ENCODE data around the gene NPM1.
"Not testable (repeated sequence)": the region's sequence is repeated elsewhere in the genome, so short reads cannot be mapped to it uniquely, and the experiment has no call there.

The NPM1 gene

DNA sequence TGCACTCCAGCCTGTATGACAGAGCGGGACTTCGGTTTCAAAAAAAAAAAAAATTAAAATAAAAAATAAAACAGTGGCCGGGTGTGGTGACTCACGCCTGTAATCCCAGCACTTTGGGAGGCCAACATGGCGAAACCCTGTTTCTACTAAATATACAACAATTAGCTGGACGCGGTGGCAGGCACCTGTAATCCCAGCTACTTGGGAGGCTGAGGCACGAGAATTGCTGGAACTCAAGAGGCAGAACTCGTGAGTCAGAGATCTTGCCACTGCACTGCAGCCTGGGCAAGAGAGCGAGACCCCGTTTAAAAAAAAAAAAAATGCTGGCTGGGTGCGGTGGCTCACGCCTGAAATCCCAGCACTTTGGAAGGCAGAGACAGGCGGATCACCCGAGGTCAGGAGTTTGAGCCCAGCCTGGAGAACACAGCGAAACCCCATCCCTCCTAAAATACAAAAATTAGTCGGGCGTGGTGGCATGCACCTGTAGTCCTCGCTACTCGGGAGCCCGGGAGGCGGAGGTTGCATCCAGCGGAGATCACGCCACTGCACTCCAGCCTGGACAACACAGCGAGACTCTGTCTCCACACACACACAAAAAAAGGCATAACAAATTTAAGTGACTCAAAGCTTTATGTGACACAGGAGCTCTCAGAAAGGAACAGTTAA lies 1.5 kb upstream of the NPM1 start:
- no peak for DNase-seq

DNA sequence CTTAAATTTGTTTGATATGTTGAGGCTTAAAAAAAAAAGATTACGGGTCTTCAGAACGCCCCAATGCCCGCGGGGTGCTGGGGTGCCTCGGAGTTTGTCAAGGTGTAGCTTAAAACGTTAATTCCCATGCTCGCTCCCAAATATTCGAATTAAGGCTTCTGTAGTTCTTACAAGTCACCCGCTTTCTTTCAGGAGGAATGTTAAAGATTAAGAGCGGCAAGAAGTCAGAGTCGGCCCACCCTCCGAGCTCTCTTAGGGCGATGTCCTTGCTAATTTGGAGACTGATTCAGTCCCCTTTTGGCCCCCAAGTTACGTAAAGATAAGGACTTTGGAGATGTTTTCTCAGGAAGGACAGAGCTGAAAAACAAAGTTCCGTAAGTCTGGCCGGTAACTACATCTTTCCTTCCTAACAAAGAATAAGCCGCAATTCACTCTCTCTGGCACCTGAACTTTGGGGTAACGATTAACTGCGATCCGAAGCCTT lies 746 bp upstream of the NPM1 start:
- DNase-seq: no peak

DNA sequence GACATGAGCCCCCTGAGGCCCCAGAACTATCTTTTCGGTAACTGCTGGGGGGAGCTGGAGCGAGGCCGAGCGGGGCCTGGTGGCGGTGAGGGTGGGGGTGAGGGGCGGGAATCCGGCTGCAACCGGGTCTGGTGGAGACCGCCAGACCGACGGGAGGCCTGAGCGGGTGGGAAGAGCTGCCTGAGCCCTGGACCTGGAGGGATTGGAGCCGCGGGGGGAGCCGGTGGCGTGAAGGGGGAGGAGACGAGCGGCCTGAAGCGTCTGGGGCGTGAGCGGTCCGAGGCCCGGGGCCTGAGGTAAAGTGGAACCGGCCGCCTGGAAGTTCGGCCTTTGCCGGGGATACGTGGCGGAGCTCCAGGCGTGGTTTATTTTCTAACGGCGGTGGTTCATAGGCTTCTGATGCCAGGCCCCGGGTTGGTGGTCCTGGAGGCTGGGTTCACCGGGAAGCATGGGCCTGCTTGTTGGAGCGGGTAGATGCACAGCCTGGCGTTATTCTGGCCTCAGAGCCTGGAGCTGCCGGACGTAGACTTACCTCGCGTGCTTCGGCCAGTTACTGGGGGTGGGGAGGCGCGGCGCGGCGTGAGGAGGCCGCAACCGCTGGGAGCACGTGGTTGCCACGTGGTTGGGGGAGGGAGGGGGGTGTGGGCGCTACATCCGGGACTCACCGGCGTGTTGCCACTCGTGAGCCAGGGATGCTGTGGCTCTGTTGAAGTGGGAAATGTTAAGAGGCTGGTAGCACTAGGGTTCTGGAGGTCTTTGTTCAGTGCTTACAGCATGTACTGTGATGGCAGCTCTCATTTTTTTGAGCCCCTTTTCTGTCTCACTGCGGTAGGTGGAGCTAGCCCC lies 544 bp downstream of the NPM1 start:
- peak; percentile 87 for DNase-seq

DNA sequence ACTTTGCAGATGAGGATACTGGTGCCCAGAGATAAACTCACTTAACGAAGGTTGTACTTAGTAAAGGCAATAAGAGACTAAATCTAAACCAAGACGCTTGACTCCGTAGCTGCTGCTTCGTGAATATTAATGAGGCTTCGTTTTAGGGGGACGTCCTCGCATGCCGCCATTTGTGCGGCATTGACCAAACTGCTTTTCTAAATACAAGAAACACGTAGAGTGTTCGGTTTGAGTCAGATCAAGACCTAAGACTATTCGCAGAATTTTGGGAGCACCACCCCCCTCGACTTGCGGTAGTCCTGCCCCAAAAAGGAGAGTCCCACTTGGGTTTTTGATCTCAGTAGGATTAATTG lies 1.1 kb downstream of the NPM1 start:
- DNase-seq: no peak

DNA sequence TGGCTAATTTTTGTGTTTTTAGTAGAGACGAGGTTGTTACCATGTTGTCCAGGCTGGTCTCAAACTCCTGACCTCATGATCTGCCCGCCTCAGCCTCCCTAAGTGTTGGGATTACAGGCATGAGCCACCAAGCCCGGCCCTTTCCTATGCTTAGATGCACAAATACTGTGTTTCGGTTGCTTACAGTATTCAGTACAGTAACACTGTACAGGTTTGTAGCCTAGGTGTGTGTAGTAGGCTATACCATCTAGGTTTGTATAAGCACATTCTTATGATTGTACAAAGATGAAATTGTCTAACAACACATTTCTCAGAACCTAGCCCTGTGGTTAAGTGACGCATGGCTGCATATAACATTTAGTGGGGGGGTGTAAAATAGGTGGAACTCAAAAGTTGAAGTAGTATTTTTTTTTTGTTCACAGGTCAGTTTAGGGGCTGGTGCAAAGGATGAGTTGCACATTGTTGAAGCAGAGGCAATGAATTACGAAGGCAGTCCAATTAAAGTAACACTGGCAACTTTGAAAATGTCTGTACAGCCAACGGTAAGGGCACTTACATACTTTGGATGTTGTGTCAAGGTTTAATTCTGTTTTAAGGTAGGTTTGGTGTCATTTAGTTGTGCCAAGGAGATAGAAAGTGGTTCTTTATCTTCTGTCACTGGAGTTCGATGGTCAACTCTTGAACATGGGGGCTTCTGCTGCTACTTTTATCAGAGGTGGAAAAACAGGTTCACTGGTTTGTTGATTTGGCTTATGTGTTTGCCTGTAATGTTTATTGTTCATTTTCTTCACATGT lies 3.4 kb downstream of the NPM1 start:
- DNase-seq: peak; percentile 36

DNA sequence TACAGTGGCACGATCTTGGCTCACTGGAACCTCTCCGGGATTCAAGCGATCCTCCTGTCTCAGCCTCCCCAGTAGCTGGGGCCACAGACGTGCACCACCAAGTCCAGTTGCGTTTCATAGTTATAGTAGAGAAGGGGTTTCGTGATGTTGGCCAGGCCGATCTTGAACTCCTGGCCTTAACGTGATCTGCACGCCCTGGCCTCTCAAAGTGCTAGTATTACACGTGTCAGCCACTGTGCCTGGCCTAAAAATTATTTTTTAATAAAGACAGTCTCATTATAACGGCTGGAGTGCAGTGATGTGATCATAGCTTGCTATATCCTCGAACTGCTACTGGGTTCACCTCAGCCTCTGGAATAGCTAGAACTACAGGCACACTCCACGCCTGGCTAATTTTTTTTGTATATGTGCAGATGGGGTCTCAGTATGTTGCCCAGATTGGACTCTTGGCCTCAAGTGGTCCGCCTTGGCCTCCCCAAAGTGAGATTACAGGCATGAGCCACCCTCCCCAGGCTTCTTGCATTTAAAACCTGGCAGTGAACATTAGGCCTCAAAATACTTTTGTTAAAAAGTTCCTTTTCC lies 4.4 kb downstream of the NPM1 start:
- no peak for DNase-seq

DNA sequence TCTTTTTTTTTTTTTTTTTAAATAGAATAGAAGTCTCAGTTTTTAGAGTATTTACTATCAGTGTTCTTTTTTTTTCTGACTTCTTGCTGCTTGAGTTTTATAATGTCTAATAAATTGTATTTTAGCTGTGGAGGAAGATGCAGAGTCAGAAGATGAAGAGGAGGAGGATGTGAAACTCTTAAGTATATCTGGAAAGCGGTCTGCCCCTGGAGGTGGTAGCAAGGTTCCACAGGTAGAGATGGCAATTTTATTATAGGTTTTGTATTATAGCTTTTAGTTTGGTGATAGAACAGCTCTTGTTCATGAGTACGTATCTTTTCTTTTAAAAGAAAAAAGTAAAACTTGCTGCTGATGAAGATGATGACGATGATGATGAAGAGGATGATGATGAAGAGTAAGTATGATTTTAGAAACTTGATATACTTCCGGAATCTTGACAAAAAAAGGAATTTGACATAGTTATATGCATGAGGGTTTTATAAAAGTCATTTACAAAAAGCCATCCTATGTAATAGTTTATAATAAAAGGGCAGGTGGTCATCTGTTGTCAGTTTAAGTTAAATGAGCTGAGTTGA lies 5.0 kb downstream of the NPM1 start:
- no peak for DNase-seq

DNA sequence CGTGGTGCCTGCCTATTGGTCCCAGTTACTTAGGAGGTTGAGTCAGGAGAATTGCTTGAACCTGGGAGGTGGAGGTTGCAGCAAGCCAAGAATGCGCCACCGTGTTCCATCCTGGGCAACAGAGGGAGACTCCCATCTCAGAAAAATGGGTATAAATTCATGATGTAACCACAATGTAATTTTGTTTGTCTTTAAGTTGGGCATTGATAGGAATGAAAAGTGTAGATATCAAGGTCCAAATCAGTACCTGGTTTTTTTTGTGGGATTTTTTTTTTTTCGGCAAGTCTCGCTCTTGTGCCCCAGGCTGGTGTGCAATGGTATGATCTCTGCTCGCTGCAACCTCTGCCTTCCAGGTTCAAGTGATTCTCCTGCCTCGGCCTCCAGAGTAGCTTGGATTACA lies 7.4 kb downstream of the NPM1 start:
- DNase-seq: no peak

DNA sequence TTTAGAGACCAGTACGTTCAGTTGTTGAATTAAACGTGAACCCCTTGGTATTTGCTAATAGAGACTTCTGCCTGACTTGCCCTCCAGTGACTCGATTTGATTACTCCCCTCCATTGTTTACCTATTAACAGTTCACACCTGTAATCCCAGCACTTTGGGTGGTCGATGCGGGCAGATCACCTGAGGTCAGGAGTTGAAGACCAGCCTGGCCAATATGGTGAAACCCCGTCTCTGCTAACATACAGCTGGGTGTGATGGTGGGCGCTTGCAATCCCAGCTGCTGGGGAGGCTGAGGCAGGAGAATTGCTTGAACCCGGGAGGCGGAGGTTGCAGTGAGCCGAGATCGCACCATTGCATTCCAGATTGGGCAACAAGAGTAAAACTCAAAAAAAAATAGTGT lies 8.9 kb downstream of the NPM1 start:
- DNase-seq: not testable (repeated sequence)

DNA sequence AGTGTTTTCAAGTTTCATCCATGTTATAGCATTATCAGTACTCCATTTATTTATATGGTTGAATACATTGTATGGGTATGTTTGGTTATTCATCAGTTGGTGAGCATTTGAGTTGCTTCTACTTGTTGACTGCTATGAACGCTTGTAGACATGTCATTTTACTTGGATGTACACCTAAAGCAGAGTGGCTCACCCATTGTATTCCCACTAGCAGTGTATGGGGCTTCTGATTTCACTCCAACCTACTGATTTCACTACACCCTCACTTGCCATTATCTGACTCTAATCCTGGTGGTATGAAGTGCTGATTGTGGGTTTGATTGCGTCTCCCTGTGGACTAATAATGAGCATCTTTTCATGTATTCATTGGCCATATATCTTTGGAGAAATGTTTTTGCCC lies 9.5 kb downstream of the NPM1 start:
- DNase-seq: no peak

DNA sequence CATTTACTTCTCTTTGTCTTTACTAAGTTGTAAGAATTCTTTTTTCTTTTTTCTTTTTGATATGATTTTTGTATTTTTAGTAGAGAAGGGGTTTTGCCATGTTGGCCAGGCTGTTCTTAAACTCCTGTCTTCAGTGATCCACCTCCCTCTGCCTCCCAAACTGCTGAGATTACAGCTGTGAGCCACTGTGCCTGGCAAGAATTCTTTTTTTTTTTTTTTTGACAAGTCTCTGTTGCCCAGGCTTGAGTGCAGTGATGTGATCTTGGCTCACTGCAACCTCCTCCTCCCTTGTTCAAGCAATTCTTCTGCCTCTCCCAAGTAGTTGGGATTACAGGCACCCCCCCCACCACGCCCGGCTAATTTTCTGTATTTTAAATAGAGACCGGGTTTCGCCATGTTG lies 9.9 kb downstream of the NPM1 start:
- no peak for DNase-seq

DNA sequence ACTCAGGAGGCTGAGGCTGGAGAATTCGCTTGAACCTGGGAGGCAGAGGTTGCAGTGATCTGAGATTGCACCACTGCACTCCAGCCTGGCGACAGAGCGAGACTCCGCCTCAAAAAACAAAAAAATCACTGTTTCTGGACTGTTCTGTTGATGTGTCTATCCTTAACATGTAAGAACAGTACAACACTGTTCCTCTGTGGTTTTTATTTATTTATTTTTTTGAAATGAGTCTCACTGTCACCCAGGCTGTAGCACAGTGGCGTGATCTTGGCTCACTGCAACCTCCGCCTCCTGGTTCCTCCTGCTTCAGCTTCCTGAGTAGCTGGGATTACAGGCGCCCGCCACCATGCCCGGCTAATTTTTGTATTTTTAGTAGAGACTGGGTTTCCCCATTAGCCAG lies 11.0 kb downstream of the NPM1 start:
- not testable (repeated sequence) for DNase-seq

DNA sequence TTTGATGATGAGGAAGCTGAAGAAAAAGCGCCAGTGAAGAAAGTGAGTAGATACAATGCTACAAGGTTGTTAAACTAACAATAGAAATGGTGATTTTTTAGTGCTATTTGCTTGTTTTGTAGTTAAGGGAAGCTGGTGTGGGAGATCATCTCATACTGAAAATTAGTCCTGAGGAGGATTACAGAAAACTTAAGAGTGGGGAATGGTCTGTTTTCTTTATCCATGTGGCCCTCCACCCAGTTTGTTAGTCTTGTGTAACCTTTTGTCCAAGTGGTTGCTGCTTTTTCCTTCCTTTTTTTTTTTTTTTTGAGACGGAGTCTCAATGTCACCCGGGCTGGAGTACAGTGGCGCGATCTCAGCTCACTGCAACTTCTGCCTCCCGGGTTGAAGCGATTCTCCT lies 12.5 kb downstream of the NPM1 start:
- DNase-seq: no peak

DNA sequence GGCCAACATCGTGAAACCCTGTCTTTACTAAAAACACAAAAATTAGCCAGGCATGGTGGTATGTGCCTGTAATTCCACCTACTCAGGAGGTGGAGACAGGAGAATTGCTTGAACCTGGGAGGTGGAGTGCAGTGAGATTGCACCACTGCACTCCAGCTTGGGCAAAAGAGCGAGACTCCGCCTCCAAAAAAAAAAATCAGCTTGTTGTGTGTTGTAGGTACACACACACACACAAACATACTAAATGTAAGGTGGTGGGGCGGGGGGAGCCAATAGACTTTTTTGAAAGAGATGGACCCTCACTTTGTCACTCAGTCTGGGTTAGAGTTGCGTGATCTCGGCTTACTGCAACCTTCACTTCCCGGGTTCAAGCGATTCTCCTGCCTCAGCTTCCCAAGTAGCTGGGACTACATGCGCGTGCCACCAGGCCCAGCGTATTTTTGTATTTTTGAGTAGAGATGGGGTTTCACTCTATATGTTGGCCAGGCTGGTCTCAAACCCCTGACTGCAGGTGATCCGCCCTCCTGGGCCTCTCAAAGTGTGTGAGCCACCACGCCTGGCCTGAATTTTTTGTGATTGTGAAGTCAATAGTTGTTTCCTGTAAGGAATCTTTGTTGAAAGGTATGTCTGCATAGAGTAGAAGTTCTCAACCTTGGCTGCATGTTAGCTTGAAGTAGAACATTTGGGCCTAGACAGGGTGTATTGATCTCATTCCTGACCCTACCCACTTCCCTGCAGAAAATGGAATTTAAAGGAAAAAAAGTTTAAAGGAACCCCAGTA lies 13.7 kb downstream of the NPM1 start:
- no peak for DNase-seq

DNA sequence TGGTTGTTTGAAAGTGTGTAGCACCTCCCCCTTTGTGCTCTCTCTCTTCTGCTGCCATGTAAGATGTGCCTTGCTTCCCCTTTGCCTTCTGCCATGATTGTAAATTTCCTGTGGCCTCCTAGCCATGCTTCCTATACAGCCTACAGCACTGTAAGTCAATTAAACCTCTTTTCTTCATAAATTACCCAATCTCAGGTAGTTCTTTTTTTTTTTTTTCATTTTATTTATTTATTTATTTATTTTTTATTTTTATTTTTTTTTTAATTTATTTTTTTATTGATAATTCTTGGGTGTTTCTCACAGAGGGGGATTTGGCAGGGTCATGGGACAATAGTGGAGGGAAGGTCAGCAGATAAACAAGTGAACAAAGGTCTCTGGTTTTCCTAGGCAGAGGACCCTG lies 15.1 kb downstream of the NPM1 start:
- not testable (repeated sequence) for DNase-seq

DNA sequence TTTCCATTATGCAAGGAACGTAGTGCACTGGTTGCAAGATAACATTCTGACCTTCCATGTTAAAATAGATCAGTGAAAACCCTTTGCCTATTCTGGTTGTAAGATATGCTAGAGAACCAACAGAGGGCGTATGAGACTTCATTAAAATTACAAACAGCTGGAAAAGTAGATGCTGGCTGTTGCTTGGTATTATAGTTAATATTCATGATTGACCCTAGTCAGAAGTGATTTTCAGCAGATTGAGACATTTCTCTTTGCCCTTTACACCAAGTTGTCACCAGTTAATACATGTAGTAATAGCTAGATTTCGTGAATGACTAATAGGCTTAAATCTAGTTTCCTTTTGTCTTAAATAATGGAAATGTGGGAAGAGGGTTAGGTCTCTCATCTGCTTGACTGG lies 18.0 kb downstream of the NPM1 start:
- DNase-seq: no peak

DNA sequence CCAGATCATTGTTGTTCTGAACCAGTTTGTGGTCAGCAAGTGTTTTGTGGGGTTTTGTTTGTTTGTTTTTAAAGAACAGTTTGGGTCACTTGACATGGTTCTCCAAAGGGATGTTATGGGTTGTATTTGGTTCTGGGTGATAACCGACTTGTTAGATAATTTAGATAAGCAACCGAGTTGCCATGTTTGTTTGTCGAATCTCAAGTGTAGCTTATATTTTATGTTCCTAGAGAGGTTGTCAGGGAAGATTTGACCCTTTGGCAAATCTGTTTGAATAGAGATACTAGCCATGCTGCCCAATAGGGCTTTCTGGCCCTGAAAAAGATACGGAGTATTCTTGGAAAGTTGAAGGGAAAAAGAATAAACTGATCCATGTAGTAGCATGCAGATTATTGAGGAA lies 19.6 kb downstream of the NPM1 start:
- no peak for DNase-seq

DNA sequence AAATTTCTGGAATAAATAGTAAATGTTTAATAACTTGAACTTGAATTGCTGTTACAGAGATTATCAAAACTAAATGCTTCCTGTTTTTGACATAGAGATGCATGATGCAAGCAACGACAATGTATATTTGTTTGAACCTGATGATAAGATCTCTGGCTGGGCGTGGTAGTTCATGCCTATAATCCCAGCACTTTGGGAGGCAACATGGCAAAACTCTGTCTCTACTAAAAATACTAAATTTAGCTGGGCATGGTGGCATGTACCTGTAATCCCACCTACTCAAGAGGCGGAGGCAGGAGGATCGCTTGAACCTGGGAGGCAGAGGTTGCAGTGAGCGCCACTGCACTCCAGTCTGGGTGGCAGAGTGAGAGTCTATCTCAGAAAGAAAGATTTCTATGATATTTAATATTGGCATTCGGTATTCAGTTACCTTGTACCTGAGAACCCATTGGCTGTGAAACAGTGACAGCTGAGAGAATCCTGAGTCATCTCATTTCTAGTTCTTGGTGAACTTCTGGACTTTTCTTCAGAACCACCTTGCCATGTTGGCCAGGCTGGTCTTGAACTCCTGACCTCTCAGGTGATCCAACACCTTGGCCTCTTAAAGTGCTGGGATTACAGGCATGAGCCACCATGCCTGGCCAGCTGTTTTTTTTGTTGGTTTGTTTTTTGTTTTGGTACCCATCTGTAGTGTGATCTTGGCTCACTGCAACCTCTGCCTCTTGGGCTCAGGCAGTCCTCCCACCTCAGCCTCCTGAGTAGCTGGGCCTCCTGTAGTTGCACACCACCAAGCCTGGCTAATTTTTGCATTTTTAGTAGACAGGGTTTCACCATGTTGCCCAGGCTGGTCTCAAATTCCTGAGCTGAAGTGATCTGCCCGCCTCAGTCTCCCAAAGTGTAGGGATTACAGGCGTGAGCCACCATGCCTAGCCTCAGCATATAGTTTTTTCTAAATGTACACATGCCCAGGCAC lies 21.8 kb downstream of the NPM1 start:
- no peak for DNase-seq

DNA sequence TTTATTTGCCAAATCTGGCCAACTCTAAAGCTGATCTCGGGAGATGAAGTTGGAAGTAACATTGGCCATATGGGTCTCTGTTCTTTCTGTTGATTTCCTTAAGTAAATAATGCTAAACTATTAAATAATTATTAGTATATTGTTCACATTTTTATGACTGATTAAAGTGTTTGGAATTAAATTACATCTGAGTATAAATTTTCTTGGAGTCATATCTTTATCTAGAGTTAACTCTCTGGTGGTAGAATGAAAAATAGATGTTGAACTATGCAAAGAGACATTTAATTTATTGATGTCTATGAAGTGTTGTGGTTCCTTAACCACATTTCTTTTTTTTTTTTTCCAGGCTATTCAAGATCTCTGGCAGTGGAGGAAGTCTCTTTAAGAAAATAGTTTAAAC lies 22.5 kb downstream of the NPM1 start:
- no peak for DNase-seq

DNA sequence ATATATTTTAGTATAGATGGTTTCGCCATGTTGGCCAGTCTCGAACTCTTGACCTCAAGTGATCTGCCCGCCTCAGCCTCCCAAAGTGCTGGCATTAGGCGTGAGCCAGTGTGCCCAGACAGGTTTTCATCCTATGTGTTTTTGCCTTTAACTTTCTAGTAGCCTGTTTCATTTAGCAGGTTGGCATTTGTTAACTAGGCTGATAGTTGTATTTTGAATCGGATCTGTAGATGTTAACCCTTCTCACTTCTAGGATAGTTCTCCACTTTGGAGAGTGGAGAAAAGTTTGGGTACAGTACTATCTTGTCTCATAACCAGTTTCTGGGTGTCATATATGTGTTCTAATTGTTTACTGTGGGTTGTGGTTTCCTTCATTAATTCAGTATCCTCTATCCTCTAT lies 24.5 kb downstream of the NPM1 start:
- DNase-seq: no peak

Data from CD4-positive, alpha-beta T cell treated with Interleukin-12 subunit alpha and Interleukin-12 subunit beta, for 1 hour (primary cell).